Amygdala (tissue), 56 donors: ENCODE data around the gene EYA2.
"Not testable (repeated sequence)": the region's sequence is repeated elsewhere in the genome, so short reads cannot be mapped to it uniquely, and the experiment has no call there.

ENCODE experiments used
- DNase-seq, 56 donors: peaks; one replicate each; lab custom pipeline; 2025; lab: John Stamatoyannopoulos, UW

The EYA2 gene

GRCh38 chr20:46929902-46930301 lies 35.3 kb downstream of the EYA2 start:
- DNase-seq: no peak

- no peak for DNase-seq
Observed at GRCh38 chr20:46930640-46931339, 36.1 kb downstream of the EYA2 start.

- no peak for DNase-seq
Observed at GRCh38 chr20:46931699-46932098, 37.1 kb downstream of the EYA2 start.

DNA sequence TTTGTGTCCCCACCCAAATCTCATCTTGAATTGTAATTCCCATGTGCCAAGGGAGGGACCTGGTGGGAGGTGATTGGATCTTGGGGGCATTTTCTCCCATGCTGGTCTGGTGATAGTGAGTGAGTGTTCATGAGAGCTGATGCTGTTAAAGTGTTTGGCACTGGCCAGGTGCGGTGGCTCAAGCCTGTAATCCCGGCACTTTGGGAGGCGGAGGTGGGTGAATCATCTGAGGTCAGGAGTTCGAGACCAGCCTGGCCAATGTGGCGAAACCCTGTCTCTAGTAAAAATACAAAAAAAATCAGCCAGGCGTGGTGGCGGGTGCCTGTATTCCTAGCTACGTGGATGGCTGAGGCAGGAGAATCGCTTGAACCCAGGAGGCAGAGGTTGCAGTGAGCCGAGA lies 37.8 kb downstream of the EYA2 start:
- DNase-seq: not testable (repeated sequence)

DNA sequence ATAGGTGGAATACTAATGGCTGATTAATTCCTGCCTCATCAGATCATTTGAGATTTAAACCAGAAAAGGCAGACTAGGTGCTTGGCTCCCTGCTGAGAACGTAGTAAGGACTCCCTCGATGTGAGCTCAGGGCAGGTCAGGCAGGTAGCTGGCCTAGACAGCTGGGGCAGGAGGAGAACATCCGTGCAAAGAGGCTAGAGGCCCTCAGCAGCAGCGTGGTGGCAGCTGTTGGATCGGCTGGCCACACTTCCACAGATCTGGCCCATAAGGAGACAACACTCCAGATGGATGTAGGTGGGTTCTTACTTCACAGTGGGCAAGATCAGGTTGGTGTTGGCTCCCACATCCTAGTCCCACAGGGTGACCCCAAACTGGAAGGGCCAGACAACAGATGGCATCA lies 38.5 kb downstream of the EYA2 start:
- no peak for DNase-seq

GRCh38 chr20:46934746-46935287 lies 40.2 kb downstream of the EYA2 start:
- DNase-seq: no peak

GRCh38 chr20:46935394-46936017 lies 40.9 kb downstream of the EYA2 start:
- DNase-seq: no peak

GRCh38 chr20:46936415-46937156 lies 41.9 kb downstream of the EYA2 start:
- DNase-seq: no peak

GRCh38 chr20:46937157-46937523 lies 42.5 kb downstream of the EYA2 start:
- no peak for DNase-seq

DNA sequence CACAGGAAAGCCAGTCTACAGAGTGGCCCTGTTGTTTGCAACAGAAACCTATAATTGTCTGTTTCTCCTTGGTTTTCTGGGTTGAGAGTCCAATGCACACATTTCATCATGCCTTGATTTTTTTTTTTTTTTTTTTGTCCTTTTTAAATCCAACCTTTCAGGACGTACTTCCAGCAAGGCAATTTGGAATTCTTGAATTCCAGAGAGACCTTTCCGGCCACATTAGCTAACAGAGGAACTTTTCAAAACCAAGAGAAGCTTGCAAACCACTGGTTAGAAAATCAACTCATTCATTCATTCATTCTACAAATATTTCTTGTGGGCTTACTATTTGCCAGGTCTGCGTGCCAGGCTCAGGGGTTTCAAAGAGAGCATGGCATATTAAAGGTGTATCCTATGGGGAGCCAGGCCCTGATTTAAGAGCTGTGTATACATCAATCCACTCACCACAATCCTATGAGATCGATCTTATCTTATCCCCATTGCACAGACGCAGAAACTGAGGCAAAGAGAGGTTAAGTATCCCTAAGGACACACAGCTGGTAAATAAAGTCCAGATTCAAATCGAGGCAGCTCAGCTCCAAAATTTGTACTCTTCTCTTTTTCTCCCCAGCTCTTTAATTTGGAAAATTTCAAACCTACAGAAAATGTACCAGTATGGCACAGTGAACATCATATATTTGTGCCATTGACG lies 43.0 kb downstream of the EYA2 start:
- no peak for DNase-seq

- no peak for DNase-seq
Observed at GRCh38 chr20:46938434-46938833, 43.8 kb downstream of the EYA2 start.

- DNase-seq: no peak
Observed at GRCh38 chr20:46939031-46939965, 44.7 kb downstream of the EYA2 start.

- no peak for DNase-seq
Observed at GRCh38 chr20:46940616-46941015, 46.0 kb downstream of the EYA2 start.

DNA sequence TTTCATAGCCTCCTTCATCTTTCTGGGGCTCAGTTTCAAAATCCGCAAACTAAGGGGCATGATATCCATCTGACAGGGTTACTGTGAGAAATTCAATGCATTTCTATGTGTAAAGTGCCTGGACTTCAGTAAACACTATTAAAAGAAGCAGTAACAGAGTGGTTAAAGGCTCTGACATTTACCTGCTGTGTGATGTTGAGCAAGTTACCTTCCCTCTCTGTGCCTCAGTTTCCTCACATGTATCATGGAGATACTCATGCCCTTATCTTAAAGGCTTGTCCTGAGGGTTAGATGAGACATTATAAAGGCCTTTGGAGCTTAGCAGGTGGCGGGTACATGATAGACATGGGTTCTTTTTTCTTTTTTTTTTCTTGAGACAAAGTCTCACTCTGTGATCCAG lies 46.8 kb downstream of the EYA2 start:
- no peak for DNase-seq

DNA sequence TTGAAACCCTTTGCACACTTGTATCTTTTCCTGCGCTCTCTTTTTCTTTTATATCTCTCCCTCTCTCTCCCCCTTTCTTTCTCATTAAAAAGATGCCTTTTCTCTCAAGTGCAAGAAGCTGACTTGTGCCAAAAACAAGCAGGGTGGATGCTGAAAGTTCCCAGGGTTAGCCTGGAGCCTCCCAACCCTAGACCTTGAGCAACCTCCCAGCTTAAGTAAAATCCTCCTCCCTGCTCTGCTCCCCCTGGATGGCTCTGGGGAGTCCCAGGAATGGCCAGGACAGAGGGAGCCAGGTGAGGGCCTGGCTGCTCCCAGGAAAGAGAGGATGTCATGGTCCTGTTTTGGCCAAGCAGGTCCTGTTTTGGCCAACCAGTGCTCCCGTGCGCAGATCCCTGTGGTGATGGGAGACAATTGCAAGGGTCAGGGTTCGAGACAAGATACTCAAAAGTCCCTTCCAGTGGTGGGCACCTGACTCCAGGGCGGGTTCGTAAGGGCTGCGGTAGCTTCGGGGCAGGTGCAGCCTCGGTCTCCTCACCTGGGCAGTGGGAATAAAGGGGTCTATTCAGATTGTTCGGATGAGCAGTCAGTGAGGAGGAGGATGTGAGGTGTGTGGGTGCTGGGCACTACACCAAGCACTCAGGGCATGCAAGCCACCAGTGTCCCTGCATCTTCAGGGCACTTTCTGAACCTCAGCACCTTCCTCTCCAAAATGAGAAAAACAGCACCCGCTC lies 49.4 kb downstream of the EYA2 start:
- no peak for DNase-seq

GRCh38 chr20:46945465-46945864 lies 50.8 kb downstream of the EYA2 start:
- DNase-seq: no peak

GRCh38 chr20:46946181-46946624 lies 51.6 kb downstream of the EYA2 start:
- no peak for DNase-seq

- DNase-seq: no peak
Observed at GRCh38 chr20:46946796-46947195, 52.2 kb downstream of the EYA2 start.

DNA sequence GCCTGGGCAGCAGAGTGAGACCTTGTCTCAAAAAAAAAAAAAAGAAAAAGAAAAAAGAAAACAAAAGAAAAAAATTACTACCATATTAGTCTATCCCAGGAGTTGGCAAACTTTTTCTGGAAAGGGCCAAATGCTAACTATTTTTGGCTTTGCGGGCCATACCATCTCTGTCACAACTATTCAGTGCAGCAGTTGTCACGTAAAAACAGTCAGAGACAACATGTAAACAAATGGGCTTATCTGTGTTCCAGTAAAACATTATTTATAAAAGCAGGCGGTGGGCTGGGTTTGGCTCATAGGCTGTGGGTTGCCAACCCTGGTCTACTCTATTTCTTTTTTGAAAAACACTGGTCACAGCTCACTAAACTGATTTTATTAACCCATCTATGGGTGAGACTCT lies 53.4 kb downstream of the EYA2 start:
- DNase-seq: no peak
